Retinal pigment epithelial cell (primary cell): Measurements from ENCODE around the gene TTF2.

Source experiments
- DNase-seq: peaks from one replicate; pipeline ENCODE4 v3.0.0-alpha.2; 2010; ENCODE audit warnings: low read depth
- H3K4me3 ChIP-seq: 2 replicates; pipeline ENCODE4 v1.5.1; 2011; ENCODE audit warnings: mild to moderate bottlenecking, low read length, control low read depth, moderate library complexity
- TF ChIP-seq, protein P1 (sequence below): conservative IDR thresholded peaks from 2 replicates; pipeline ENCODE4 v1.5.1; 2011; ENCODE audit warnings: low read depth, low read length, control low read depth, inconsistent platforms

The TTF2 gene

DNA sequence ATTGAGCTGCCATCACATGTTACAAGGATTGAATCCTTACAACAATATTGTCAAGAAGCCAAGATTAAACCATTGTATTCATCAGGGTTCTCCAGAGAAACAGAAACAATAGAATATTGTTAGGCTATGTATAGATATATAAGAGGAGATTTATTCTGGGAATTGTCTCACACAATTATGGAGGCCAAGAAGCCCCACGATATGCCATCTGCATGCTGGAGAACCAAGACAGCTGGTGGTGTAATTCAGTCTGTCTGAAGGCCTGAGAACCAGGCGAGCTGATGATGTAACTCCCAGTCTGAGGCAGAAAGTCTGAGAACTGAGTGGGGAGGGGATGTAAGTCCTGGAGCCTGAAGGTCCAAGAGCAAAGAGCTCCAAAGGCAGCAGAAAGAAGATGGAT, 14.5 kb upstream of the TTF2 start:
- no peak overlapping the region for H3K4me3 ChIP-seq
- no peak for DNase-seq
- TF ChIP-seq, protein P1, sequence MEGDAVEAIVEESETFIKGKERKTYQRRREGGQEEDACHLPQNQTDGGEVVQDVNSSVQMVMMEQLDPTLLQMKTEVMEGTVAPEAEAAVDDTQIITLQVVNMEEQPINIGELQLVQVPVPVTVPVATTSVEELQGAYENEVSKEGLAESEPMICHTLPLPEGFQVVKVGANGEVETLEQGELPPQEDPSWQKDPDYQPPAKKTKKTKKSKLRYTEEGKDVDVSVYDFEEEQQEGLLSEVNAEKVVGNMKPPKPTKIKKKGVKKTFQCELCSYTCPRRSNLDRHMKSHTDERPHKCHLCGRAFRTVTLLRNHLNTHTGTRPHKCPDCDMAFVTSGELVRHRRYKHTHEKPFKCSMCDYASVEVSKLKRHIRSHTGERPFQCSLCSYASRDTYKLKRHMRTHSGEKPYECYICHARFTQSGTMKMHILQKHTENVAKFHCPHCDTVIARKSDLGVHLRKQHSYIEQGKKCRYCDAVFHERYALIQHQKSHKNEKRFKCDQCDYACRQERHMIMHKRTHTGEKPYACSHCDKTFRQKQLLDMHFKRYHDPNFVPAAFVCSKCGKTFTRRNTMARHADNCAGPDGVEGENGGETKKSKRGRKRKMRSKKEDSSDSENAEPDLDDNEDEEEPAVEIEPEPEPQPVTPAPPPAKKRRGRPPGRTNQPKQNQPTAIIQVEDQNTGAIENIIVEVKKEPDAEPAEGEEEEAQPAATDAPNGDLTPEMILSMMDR, result no peak

DNA sequence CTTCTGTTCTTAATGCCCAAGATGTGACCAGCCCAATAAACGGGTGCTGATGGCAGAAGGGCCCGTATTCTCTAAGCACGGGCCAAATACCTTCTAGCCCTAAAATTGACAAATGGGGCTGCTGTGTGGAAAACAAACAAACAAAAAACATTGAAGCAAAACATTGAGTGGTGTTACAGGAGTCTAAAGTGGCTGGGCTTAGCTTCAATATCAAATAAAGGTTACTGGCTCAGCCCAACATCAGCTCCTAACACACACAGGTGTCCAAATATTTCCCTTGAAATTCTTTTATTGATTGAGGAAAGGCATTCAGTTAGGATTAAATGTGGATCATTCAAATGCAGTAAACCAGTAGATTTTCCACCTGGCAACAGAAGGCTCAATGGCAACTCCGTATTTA, 13.3 kb upstream of the TTF2 start:
- no peak for DNase-seq
- TF ChIP-seq, protein P1, result no peak
- no peak overlapping the region for H3K4me3 ChIP-seq

DNA sequence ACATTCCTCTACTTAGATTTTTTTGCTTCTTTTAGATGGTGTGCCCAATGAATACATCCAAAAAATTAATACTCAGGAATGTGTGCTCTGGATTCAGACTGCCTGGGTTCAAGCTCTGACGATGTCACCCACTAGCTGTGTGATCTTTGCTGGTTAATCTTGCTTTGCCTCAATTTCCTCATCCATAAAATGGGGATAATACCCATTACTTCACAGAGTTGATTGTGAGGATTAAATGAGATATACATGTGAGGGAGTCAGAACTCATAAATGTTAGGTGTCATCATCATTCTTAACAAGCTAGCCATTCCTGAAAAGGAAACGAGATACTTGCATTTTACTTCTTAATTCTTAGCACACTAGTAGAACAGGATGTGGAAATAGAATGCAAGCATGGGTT, 12.9 kb upstream of the TTF2 start:
- no peak for DNase-seq
- TF ChIP-seq, protein P1, result no peak
- H3K4me3 ChIP-seq, result no peak overlapping the region

DNA sequence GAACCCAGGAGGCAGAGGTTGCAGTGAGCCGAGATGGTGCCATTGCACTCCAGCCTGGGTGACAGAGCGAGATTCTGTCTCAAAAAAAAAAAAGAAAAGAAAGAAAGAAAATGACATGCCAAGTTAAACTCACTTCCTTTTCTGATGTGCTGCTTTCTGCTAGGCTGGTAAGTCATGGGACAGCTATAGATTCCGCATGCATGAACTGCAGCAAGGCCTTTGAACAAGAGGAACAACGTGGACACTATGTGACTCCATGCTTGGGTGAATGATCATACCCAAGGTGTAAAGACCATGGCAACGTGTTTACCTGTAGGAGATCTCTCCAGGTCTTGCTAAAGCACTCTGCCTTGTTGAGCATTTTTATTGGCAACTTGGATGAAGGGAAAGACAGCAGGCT, 10.3 kb upstream of the TTF2 start:
- TF ChIP-seq, protein P1, result no peak
- DNase-seq, result no peak
- no peak overlapping the region for H3K4me3 ChIP-seq

DNA sequence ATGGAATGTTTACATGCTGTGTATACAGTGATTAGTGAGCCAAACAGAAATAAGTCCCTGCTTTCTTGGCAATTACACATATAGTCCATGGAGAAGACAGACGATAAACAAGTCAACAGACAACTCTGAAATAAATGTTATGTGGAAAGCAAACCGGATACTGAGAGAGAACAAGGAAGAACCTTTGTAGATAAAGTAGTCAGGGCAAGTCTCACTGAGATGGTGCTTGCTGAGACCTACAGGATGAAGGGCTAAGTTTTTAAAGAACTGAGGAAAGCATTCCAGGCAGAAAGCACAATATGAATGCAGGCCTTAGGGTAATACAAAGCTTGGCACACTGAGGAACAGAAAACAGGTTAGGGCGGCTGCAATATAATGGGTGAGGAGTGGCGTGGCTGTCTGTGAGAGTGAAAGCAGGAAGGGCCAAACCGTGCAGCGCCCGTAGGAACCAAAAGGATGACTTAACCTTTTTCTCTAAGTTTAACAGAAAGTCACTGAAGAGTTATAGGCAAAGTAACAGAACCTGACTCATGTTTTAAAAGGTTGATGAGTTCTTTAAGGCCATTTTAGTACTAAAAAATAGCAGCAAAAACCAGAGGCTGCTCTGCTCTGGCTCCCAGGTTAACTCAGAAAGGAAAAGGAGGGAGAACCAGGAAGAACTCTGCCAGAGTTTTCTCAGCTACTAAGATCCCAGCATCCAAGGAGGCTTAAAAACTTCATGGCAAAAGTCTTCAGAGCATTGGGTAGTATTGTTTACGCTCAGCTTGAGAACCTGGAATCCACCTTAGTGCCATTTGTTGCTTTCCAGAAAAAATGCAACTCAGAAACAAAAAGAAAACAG, 8.7 kb upstream of the TTF2 start:
- TF ChIP-seq, protein P1, result no peak
- DNase-seq, result no peak
- H3K4me3 ChIP-seq, result no peak overlapping the region

DNA sequence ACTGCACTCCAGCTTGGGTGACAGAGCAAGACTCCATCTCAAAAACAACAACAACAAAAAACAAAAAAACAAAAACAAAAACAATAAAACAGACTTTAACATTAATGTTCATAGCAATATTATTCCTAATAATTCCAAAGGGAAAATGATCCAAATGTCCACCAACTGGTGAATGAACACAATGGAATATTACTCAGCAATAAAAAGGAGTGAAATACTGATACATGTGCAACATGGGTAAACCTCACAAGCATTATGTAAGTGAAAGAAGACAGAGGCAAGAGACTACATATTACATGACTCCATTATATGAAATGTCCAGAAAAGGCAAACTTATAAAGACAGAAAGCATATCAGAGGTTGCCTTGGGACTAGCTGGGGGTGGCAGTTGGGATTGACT, 6.1 kb upstream of the TTF2 start:
- no peak for DNase-seq

More for the DNA sequence above, 6.1 kb upstream of the TTF2 start:
- TF ChIP-seq, protein P1, result no peak
- H3K4me3 ChIP-seq, result no peak overlapping the region
